H1 (cell line): Measurements from ENCODE around the gene NFATC1.

Source experiments
- CBX8 ChIP-seq: fragments of 300-800, 300-1000 bp; sonication (generic); IDR thresholded peaks from 2 replicates; pipeline ENCODE4 v1.7.1; 2016; ENCODE audit warnings: low read depth, low read length, borderline replicate concordance
- EZH2 ChIP-seq: fragments of 200-600 bp; sonication (generic); IDR thresholded peaks from 2 replicates; pipeline ENCODE4 v1.7.1; 2012; ENCODE audit warnings: low read depth, mild to moderate bottlenecking, moderate library complexity, low read length, inconsistent platforms; ENCODE audit not compliant: severe bottlenecking
- JUND ChIP-seq: IDR thresholded peaks from 2 replicates; pipeline ENCODE4 v1.6.1; 2011; ENCODE audit warnings: mild to moderate bottlenecking, improper control_type of control experiment, low read length
- MAFK ChIP-seq: IDR thresholded peaks from 2 replicates; pipeline ENCODE4 v1.6.1; 2012; ENCODE audit warnings: low read depth, mild to moderate bottlenecking, improper control_type of control experiment, low read length
- POLR2A ChIP-seq, 2 experiments: IDR thresholded peaks; 1 replicate in 1 of 2; 2 replicates in 1 of 2; pipeline ENCODE4 v1.6.1; 2011; ENCODE audit warnings: low read depth in 2 of 2, low read length in 2 of 2, mild to moderate bottlenecking in 2 of 2; ENCODE audit errors: control extremely low read depth in 1 of 2
- POLR2AphosphoS5 ChIP-seq: IDR thresholded peaks from 2 replicates; pipeline ENCODE4 v1.6.1; 2011; ENCODE audit warnings: low read depth, low read length
- SP1 ChIP-seq: IDR thresholded peaks from 2 replicates; pipeline ENCODE4 v1.6.1; 2011; ENCODE audit warnings: low read depth, low read length
- TAF1 ChIP-seq: IDR thresholded peaks from 2 replicates; pipeline ENCODE4 v1.6.1; 2011; ENCODE audit warnings: mild to moderate bottlenecking, low read depth, low read length
- TBP ChIP-seq: IDR thresholded peaks from 2 replicates; pipeline ENCODE4 v1.6.1; 2011; ENCODE audit warnings: low read depth, low read length, improper control_type of control experiment
- TF ChIP-seq, protein P1 (sequence below), 3 experiments: IDR thresholded peaks; 1 replicate in 2 of 3; 2 replicates in 1 of 3; pipeline versions ENCODE4 v1.5.1 to v1.6.1; 2011; ENCODE audit warnings: low read length in 3 of 3, mild to moderate bottlenecking in 3 of 3, inconsistent platforms in 2 of 3, low read depth in 1 of 3, moderate library complexity in 1 of 3; ENCODE audit not compliant: insufficient read depth in 1 of 3; ENCODE audit errors: control extremely low read depth in 1 of 3
- TF ChIP-seq, protein P2 (sequence below): IDR thresholded peaks from 2 replicates; pipeline ENCODE4 v1.6.1; 2011; ENCODE audit warnings: low read depth, mild to moderate bottlenecking, low read length; ENCODE audit not compliant: insufficient read depth

DNA sequence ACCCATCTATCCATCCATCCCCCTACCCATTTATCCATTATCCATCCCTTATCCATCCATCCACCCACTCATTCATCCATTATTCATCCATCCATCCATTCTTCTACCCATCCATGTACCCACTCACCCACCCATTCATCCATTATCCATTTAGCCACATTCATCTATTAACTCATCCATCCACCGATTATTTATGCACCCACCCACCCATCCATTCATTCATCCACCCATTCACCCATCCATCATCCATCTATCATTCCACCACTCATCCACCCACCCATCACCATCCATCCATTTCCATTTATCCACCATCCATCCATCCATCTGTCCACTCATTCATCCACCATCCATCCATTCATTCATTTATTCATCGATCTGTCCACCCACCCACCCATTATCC lies 146.5 kb downstream of the NFATC1 start:
- TF ChIP-seq, protein P1, sequence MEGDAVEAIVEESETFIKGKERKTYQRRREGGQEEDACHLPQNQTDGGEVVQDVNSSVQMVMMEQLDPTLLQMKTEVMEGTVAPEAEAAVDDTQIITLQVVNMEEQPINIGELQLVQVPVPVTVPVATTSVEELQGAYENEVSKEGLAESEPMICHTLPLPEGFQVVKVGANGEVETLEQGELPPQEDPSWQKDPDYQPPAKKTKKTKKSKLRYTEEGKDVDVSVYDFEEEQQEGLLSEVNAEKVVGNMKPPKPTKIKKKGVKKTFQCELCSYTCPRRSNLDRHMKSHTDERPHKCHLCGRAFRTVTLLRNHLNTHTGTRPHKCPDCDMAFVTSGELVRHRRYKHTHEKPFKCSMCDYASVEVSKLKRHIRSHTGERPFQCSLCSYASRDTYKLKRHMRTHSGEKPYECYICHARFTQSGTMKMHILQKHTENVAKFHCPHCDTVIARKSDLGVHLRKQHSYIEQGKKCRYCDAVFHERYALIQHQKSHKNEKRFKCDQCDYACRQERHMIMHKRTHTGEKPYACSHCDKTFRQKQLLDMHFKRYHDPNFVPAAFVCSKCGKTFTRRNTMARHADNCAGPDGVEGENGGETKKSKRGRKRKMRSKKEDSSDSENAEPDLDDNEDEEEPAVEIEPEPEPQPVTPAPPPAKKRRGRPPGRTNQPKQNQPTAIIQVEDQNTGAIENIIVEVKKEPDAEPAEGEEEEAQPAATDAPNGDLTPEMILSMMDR (IDR thresholded peaks at IDR 0.05; ENCODE audit: control extremely low read depth in 1 of 3, insufficient read depth in 1 of 3, low read depth in 1 of 3, low read length in 3 of 3) = no peak
- TF ChIP-seq, protein P2, sequence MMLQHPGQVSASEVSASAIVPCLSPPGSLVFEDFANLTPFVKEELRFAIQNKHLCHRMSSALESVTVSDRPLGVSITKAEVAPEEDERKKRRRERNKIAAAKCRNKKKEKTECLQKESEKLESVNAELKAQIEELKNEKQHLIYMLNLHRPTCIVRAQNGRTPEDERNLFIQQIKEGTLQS = no peak
- TF ChIP-seq JUND (no peak), POLR2A (IDR thresholded peaks at IDR 0.05; ENCODE audit: control extremely low read depth in 1 of 2, low read depth in 2 of 2, low read length in 2 of 2) (no peak), CBX8 (no peak), EZH2 (no peak), TBP (no peak), POLR2AphosphoS5 (no peak), SP1 (no peak), TAF1 (no peak), MAFK (no peak)
